ENCODE data around the gene OR52N5. TPM values are rescaled to one million over a fixed set of nuclear protein-coding genes. Genes with fewer than 3 reads are reported as not detected.

OR52N5 gene
- total and polyA plus RNA-seq, 9 of the 15 experiments (the other 6 are each of a cell fraction or from before 2014, with no cell fraction given): not detected

DNA sequence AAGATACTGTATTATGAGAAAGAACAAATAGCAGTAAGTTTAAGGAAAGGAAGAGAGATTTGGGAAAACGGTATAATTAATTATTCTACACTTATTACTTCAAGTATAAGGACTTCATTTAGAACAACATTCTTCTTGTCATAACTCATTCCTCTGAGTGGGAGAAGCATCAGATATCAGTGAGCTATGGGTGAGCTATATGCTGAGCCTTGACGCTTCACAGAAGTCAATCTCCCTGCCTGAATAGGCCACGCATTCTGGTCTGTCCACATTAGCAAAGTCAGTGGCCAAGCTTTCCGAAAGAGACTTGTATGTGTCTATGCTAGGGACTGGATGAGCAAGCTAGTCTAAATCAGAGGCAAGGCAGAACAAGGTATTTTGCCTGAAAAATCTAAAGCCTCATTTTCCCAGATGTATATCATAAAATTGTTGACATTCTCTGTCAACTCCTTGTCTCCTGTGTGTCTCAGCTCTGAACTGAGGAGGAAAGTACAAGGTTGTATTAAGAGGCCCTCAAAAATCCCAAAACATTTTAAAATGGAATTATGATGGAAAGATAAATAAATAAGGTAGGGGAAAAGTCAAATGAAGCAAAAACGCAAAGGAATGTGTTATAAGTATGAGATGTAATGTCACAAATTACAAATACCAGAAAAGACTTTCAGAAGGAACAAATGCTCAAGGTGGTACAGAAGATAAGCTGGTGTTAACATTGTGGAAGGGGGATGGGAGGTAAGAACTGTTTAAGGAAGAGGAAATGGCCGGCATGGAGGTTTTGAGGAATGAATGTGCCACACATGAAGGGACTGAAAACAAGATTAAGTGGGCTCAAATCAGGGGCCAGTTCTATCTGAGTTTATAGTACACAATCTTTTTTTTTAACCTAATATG is 27.0 kb upstream of the OR52N5 start (continued):
- TF ChIP-seq, protein P1, sequence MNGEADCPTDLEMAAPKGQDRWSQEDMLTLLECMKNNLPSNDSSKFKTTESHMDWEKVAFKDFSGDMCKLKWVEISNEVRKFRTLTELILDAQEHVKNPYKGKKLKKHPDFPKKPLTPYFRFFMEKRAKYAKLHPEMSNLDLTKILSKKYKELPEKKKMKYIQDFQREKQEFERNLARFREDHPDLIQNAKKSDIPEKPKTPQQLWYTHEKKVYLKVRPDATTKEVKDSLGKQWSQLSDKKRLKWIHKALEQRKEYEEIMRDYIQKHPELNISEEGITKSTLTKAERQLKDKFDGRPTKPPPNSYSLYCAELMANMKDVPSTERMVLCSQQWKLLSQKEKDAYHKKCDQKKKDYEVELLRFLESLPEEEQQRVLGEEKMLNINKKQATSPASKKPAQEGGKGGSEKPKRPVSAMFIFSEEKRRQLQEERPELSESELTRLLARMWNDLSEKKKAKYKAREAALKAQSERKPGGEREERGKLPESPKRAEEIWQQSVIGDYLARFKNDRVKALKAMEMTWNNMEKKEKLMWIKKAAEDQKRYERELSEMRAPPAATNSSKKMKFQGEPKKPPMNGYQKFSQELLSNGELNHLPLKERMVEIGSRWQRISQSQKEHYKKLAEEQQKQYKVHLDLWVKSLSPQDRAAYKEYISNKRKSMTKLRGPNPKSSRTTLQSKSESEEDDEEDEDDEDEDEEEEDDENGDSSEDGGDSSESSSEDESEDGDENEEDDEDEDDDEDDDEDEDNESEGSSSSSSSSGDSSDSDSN (IDR thresholded peaks at IDR 0.05; ENCODE audit: borderline replicate concordance in 1 of 2, low read depth in 2 of 2, low read length in 2 of 2): no peak
- TF ChIP-seq PCBP2 (IDR thresholded peaks at IDR 0.05; ENCODE audit: low read depth, low read length, poor library complexity, severe bottlenecking) (no peak), PBX2 (CRISPR knock-in tag; IDR thresholded peaks at IDR 0.05; ENCODE audit: low read depth) (no peak), PBX2 (tag; conservative IDR thresholded peaks at IDR 0.05; ENCODE audit: low read depth) (peak; percentile 80), MEF2D (tag; conservative IDR thresholded peaks at IDR 0.05; ENCODE audit: low read depth) (no peak), DLX4 (CRISPR knock-in tag; IDR thresholded peaks at IDR 0.05) (no peak), USF2 (CRISPR knock-in tag; IDR thresholded peaks at IDR 0.05) (no peak), ZNF76 (CRISPR knock-in tag; IDR thresholded peaks at IDR 0.05; ENCODE audit: borderline replicate concordance) (no peak), TCF7L2 (IDR thresholded peaks at IDR 0.05; ENCODE audit: low read depth, low read length) (no peak), MCM5 (IDR thresholded peaks at IDR 0.05; ENCODE audit: low read depth) (no peak), SAFB2 (IDR thresholded peaks at IDR 0.05; ENCODE audit: borderline replicate concordance, low read depth, low read length, severe bottlenecking) (no peak), ZNF445 (CRISPR knock-in tag; IDR thresholded peaks at IDR 0.05; ENCODE audit: low read depth) (no peak), NR2C2 (CRISPR knock-in tag; IDR thresholded peaks at IDR 0.05) (no peak), NR2C2 (tag; IDR thresholded peaks at IDR 0.05) (no peak), ASH1L (IDR thresholded peaks at IDR 0.05; ENCODE audit: borderline replicate concordance, low read depth, partially characterized antibody) (no peak), MYC (IDR thresholded peaks at IDR 0.05; ENCODE audit: low read depth, low read length) (no peak), MYC (CRISPR knock-in tag; IDR thresholded peaks at IDR 0.05; ENCODE audit: borderline replicate concordance, low read depth) (no peak), CBX3 (IDR thresholded peaks at IDR 0.05; ENCODE audit: borderline replicate concordance in 1 of 2, low read length in 2 of 2) (peak in 1 of 2 experiments; percentile 68; a peak in 1 of 3 replicates)
- TF ChIP-seq, protein P2, sequence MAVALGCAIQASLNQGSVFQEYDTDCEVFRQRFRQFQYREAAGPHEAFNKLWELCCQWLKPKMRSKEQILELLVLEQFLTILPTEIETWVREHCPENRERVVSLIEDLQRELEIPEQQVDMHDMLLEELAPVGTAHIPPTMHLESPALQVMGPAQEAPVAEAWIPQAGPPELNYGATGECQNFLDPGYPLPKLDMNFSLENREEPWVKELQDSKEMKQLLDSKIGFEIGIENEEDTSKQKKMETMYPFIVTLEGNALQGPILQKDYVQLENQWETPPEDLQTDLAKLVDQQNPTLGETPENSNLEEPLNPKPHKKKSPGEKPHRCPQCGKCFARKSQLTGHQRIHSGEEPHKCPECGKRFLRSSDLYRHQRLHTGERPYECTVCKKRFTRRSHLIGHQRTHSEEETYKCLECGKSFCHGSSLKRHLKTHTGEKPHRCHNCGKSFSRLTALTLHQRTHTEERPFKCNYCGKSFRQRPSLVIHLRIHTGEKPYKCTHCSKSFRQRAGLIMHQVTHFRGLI (CRISPR knock-in tag; IDR thresholded peaks at IDR 0.05): no peak

All from K562 (cell line).